MM.1S (cell line): ENCODE measurements around the gene COL20A1.

Experiments
- EZH2 ChIP-seq: fragments of 300-600 bp; sonication (generic); optimal IDR thresholded peaks from 2 replicates; pipeline ENCODE3; 2017; ENCODE audit warnings: low read depth, mild to moderate bottlenecking, antibody characterized with exemption, low read length, mixed read lengths
- TF ChIP-seq, protein P1 (sequence below): fragments of 300-600 bp; sonication (generic); IDR thresholded peaks from 2 replicates; pipeline ENCODE4 v1.5.1; 2016; ENCODE audit warnings: antibody characterized with exemption, low read length, mixed read lengths

DNA sequence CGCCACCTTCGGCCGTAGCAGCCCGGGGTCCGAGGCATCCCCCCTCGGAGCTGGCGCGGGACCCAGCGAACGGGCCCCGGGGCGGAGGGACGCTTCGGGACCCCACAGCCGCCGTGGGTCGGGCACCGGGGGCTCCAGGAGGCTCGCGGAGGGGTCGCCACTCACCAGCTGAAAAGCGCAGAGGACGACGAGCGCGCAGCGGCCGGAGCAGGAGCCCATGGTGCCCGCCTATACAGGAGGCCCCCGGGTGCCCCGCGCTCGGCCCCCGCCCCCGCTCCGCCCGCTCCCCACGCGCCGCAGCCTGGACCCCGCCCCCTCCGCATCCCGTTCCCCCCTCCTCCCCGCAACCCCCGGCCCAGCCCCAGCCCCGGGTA is 38.8 kb upstream of the COL20A1 start, which contains the start of gene NKAIN4:
- TF ChIP-seq, protein P1, sequence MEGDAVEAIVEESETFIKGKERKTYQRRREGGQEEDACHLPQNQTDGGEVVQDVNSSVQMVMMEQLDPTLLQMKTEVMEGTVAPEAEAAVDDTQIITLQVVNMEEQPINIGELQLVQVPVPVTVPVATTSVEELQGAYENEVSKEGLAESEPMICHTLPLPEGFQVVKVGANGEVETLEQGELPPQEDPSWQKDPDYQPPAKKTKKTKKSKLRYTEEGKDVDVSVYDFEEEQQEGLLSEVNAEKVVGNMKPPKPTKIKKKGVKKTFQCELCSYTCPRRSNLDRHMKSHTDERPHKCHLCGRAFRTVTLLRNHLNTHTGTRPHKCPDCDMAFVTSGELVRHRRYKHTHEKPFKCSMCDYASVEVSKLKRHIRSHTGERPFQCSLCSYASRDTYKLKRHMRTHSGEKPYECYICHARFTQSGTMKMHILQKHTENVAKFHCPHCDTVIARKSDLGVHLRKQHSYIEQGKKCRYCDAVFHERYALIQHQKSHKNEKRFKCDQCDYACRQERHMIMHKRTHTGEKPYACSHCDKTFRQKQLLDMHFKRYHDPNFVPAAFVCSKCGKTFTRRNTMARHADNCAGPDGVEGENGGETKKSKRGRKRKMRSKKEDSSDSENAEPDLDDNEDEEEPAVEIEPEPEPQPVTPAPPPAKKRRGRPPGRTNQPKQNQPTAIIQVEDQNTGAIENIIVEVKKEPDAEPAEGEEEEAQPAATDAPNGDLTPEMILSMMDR = no peak
- TF ChIP-seq EZH2 = no peak
